Peyer's patch (tissue), 4 donors: Measurements from ENCODE around the gene SLC44A5. TPM values are rescaled to one million over a fixed set of nuclear protein-coding genes. Genes with fewer than 3 reads are reported as not detected.
"Not testable (repeated sequence)": the region's sequence is repeated elsewhere in the genome, so short reads cannot be mapped to it uniquely, and the experiment has no call there.

Experiments
- DNase-seq, 3 donors: peaks; one replicate each; pipeline ENCODE4 v3.0.0-alpha.2; 2017 to 2019
- H3K27ac ChIP-seq, 4 donors: fragments of 200-600 bp; sonication (generic); one replicate each; pipeline ENCODE4 v1.5.1; 2016 to 2019
- H3K27me3 ChIP-seq, 2 donors: fragments of 200-600 bp; sonication (generic); one replicate each; pipeline ENCODE4 v1.5.1; 2019
- H3K36me3 ChIP-seq, 3 donors: fragments of 200-600 bp; sonication (generic); one replicate each; pipeline ENCODE4 v1.5.1; 2016 to 2019
- H3K4me1 ChIP-seq, 4 donors: fragments of 200-600 bp; sonication (generic); one replicate each; pipeline ENCODE4 v1.5.1; 2016 to 2019
- H3K4me3 ChIP-seq, 4 donors: fragments of 200-600 bp; sonication (generic); 1 replicate in 3 of 4; 2 replicates in 1 of 4; pipeline ENCODE4 v1.5.1; 2016 to 2019; ENCODE audit warnings: mild to moderate bottlenecking in 1 of 4
- H3K9me3 ChIP-seq, 4 donors: fragments of 200-600 bp; sonication (generic); one replicate each; pipeline ENCODE4 v1.5.1; 2016 to 2019; ENCODE audit warnings: mild to moderate bottlenecking in 1 of 4
- POLR2A ChIP-seq, 2 donors: fragments of 450-650 bp; IDR thresholded peaks; one replicate each; pipeline ENCODE4 v1.5.1; 2017; ENCODE audit warnings: antibody characterized with exemption in 2 of 2, mild to moderate bottlenecking in 2 of 2, moderate library complexity in 2 of 2
- total RNA-seq, 4 donors: library from RNA; depleted of rRNA; stranded (reverse); fragments of >200 nt; gene quantifications; one replicate each; pipeline ENCODE4 v1.1.0, GENCODE V29; 2016
- TF ChIP-seq, protein P1 (sequence below), 6 experiments: fragments of 450-650 bp in 4 of 6; fragments of 200-600 bp in 2 of 6; sonication (generic) in 1 of 6; IDR thresholded peaks; one replicate each; pipeline ENCODE4 v1.5.1; 2017 to 2019; ENCODE audit warnings: antibody characterized with exemption in 6 of 6, mild to moderate bottlenecking in 3 of 6, moderate library complexity in 1 of 6

SLC44A5 gene
- total RNA-seq, 4 donors from 2014 or later: 0.70 to 0.80 TPM; not detected in 2

DNA sequence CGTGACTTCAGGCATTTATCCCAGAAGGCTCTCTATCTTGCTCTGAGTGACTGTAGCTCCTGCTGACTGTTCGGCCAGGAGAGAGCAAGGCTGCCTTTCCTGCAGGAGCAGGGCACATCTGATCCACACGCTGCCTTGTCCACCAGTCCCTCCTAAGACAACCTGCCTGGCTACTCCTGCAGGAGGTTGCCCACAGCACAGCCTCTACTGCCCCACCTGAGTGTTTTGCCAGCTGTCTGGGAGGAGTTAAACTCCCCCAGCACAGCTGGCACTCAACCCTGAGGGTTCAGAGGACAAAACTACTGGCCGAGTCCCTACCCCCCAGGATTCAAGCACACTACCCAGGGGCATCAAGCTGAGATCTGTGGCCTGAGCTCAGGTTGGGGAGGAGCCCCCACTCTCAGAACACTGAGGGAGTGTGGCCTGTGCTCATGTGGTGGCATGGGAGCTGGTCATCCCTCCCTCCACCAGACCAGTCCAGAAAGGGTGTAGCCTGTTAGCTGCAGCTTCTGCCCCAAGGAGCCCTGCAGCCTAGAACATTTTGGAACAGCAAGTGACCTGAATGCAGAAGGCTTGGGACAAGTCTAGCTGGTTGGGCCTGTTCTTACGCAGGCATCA lies 237.3 kb downstream of the SLC44A5 start:
- no peak for DNase-seq
- no peaks in the 10 kb centered on the region for H3K4me1 ChIP-seq
- H3K36me3 ChIP-seq: no peaks in the 10 kb centered on the region
- H3K27me3 ChIP-seq: no peaks in the 10 kb centered on the region
- no peak overlapping the region for H3K4me3 ChIP-seq
- no peak overlapping the region for H3K27ac ChIP-seq
- TF ChIP-seq, protein P1, sequence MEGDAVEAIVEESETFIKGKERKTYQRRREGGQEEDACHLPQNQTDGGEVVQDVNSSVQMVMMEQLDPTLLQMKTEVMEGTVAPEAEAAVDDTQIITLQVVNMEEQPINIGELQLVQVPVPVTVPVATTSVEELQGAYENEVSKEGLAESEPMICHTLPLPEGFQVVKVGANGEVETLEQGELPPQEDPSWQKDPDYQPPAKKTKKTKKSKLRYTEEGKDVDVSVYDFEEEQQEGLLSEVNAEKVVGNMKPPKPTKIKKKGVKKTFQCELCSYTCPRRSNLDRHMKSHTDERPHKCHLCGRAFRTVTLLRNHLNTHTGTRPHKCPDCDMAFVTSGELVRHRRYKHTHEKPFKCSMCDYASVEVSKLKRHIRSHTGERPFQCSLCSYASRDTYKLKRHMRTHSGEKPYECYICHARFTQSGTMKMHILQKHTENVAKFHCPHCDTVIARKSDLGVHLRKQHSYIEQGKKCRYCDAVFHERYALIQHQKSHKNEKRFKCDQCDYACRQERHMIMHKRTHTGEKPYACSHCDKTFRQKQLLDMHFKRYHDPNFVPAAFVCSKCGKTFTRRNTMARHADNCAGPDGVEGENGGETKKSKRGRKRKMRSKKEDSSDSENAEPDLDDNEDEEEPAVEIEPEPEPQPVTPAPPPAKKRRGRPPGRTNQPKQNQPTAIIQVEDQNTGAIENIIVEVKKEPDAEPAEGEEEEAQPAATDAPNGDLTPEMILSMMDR (IDR thresholded peaks at IDR 0.05): no peak
- TF ChIP-seq POLR2A (IDR thresholded peaks at IDR 0.05): no peak
- no peaks in the 10 kb centered on the region for H3K9me3 ChIP-seq

DNA sequence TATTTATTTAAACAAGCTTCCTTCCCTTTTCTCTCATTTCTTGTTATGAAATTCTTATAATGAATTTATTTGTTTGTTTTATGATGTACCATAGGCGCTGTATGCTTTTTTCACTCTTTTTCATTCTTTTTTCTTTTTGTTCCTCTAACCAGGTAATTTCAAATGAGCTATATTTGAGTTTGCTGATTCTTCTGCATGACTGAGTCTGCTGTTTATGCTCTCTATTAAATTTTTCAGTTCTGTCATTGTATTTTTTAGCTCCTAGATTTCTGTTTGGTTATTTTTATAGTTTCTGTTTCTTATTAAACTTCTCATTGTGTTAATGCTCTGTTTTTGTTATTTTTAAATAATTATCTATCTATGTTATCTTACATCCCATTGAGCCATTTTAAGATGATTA lies 244.3 kb downstream of the SLC44A5 start:
- no peak for TF ChIP-seq POLR2A (IDR thresholded peaks at IDR 0.05)
- no peak overlapping the region for H3K4me3 ChIP-seq
- H3K27me3 ChIP-seq: no peaks in the 10 kb centered on the region
- no peak overlapping the region for H3K27ac ChIP-seq
- DNase-seq: no peak
- no peaks in the 10 kb centered on the region for H3K4me1 ChIP-seq
- H3K9me3 ChIP-seq: peaks cover 0 to 2% (median 0%) of the 10 kb centered on the region in 4 donors
- no peaks in the 10 kb centered on the region for H3K36me3 ChIP-seq

DNA sequence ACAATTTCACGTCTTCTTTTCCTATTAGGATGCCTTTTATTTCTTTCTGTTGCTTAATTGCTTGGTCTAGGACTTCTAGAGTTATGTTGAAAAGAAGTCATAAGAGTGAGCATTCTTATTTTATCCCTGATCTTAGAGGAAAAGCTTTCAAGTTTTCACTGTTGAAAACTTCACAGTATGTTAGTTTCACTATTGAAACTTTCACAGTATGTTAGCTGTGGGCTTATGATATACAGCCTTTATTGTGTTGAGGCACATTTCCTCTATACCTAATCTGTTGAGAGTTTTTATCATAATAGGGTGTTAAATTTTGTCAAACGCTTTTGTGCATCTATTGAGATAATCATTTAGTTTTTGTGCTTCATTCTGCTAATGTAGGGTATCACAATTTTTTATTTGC lies 249.7 kb downstream of the SLC44A5 start:
- H3K4me1 ChIP-seq: no peaks in the 10 kb centered on the region
- H3K27ac ChIP-seq: no peak overlapping the region
- H3K27me3 ChIP-seq: no peaks in the 10 kb centered on the region
- no peak for DNase-seq
- no peak for TF ChIP-seq POLR2A (IDR thresholded peaks at IDR 0.05)
- TF ChIP-seq, protein P1 (IDR thresholded peaks at IDR 0.05): no peak
- H3K4me3 ChIP-seq: no peak overlapping the region
- H3K36me3 ChIP-seq: no peaks in the 10 kb centered on the region
- H3K9me3 ChIP-seq: peaks cover 0 to 1% (median 0%) of the 10 kb centered on the region in 4 donors

DNA sequence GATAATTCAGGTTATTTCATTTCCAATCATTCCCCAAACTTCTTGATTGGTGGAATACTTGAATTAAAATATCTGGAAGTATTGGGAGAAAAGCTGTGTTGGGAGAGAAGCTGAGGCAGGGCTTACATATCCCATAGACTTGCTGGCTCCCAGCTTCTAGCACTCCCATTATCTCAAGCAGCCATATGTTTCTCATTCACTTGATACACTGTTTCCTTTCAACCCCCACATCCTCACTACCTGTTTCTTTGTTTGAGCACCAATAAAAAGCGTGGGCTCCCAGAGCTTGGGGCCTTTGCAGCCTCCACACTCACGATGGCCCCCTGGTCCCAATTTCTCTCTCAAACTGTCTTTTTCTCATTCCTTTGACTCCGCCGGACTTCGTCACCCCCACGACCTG lies 256.6 kb downstream of the SLC44A5 start:
- not testable (repeated sequence) for H3K9me3 ChIP-seq, H3K4me3 ChIP-seq, H3K27ac ChIP-seq, H3K4me1 ChIP-seq, DNase-seq, H3K36me3 ChIP-seq, H3K27me3 ChIP-seq

DNA sequence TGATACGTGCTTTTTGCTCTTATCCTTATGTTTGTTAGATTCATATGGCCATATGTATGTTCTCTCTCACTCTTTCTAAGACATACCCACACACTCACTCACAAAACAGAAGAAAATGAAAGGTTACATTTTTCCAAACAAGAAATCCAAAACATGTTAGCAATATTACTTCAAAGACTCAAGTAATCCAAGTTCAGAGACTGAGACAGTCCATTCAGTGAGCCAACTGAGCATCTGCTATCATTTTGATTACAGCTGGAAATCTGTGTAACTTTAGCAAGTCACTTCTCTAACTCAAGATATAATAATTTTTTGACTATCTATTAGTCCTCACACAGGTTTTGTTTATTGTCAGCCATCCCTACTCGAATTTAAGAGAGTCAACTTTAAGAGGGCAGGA lies 257.9 kb downstream of the SLC44A5 start:
- Histone ChIP-seq H3K36me3 (no peaks in the 10 kb centered on the region), H3K27ac (no peak overlapping the region), H3K4me3 (no peak overlapping the region), H3K27me3 (no peaks in the 10 kb centered on the region), H3K9me3 (no peaks in the 10 kb centered on the region), H3K4me1 (no peaks in the 10 kb centered on the region)
- TF ChIP-seq, protein P1 (IDR thresholded peaks at IDR 0.05): no peak
- no peak for TF ChIP-seq POLR2A (IDR thresholded peaks at IDR 0.05)
- DNase-seq: no peak

DNA sequence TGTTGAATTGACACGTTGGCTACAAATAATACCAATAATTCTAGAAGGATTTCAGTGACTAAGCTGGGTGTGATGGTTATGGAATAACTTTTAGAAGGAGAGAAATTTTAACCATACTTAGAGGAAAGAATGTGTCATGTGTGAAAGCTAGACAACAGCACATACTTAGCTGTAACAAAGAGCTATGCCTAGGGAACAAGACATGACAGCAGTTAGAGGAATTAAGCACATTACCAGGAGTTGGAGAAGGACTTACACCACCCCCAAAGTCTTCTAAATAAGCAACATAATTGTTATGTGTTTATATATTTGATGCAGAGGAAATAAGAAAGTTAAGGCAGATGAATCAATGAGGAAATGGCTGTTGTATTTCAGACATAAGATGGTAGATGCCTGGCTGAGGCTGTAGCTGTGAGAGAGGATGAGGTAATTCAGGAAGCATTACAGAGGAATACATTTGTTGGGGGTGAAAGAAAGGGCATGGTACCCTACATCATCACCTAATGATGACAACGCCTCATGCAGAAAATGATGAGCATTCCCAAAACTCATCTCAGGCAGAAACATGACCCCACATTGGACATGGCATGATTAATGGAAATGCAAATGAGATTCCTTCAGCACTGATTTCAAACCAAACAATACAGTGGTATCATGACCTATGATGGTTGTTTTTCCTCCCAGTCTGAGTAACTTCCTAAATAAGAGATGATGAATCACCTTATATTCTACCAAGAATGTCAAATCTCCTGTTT lies 265.2 kb downstream of the SLC44A5 start:
- Histone ChIP-seq H3K27me3 (no peaks in the 10 kb centered on the region), H3K4me1 (no peaks in the 10 kb centered on the region), H3K9me3 (no peaks in the 10 kb centered on the region), H3K4me3 (no peak overlapping the region), H3K36me3 (no peaks in the 10 kb centered on the region), H3K27ac (no peak overlapping the region)
- DNase-seq: no peak
- TF ChIP-seq, protein P1 (IDR thresholded peaks at IDR 0.05): no peak
- TF ChIP-seq POLR2A (IDR thresholded peaks at IDR 0.05): no peak
